ENCODE data around the gene GPHN. TPM values are rescaled to one million over a fixed set of nuclear protein-coding genes. Genes with fewer than 3 reads are reported as not detected.

Gene GPHN
- total RNA-seq, 1 donor = 8.3 TPM

DNA sequence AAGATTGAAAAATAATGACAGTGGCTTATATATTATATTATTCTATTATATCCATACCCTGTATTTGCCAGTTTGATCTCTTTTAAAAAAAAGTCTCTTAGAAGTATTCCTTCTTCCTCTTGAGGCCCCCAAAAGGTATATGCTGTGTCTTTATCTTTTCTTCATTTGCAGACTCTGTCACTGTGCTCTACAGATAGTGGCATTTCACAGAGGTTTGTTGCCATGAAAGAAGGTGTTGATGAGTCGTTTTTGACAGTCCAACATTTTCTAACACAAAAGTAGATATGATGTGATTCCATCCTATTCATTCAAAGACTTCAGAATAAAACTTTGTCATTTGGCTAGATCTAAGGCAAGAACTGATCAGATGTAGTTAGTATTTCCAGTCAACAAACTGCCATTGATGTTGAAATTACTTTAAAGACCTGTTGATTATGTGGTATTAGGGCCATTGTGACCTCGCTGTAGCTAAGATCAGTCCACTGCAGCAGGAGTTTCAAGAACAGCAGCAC lies 22.0 kb upstream of the GPHN start, which contains the start of gene CCDC196:
Gene CCDC196, plus strand, starts transcription at position 462 of the 512 bp plus-strand sequence. CDS start 132 bp downstream, outside the sequence.
- TF ChIP-seq, protein P1, sequence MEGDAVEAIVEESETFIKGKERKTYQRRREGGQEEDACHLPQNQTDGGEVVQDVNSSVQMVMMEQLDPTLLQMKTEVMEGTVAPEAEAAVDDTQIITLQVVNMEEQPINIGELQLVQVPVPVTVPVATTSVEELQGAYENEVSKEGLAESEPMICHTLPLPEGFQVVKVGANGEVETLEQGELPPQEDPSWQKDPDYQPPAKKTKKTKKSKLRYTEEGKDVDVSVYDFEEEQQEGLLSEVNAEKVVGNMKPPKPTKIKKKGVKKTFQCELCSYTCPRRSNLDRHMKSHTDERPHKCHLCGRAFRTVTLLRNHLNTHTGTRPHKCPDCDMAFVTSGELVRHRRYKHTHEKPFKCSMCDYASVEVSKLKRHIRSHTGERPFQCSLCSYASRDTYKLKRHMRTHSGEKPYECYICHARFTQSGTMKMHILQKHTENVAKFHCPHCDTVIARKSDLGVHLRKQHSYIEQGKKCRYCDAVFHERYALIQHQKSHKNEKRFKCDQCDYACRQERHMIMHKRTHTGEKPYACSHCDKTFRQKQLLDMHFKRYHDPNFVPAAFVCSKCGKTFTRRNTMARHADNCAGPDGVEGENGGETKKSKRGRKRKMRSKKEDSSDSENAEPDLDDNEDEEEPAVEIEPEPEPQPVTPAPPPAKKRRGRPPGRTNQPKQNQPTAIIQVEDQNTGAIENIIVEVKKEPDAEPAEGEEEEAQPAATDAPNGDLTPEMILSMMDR (IDR thresholded peaks at IDR 0.05; ENCODE audit: extremely low read depth, low read depth, low read length) = no peak
- Histone ChIP-seq H3K79me2 (ENCODE audit: insufficient read depth, low read length) (no peaks in the 10 kb centered on the region), H3K9me3 (ENCODE audit: low read depth, low read length) (no peaks in the 10 kb centered on the region), H3K4me3 (ENCODE audit: insufficient read depth, low read length) (no peak within 1 kb of the TSS), H3K27ac (ENCODE audit: low read depth, low read length) (no peak within 1 kb of the TSS), H2AFZ (ENCODE audit: low read length) (no peak within 1 kb of the TSS), H3K4me2 (ENCODE audit: insufficient read depth, low read length) (no peak within 1 kb of the TSS), H4K20me1 (ENCODE audit: insufficient read depth, low read length) (no peaks in the 10 kb centered on the region), H3K27me3 (ENCODE audit: insufficient read depth, low read length) (no peaks in the 10 kb centered on the region), H3K36me3 (ENCODE audit: insufficient read depth, low read length) (no peaks in the 10 kb centered on the region), H3K4me1 (ENCODE audit: insufficient read depth, low read length) (no peaks in the 10 kb centered on the region)
- DNase-seq (ENCODE audit: insufficient read length, low spot score, missing footprints) = no peak

DNA sequence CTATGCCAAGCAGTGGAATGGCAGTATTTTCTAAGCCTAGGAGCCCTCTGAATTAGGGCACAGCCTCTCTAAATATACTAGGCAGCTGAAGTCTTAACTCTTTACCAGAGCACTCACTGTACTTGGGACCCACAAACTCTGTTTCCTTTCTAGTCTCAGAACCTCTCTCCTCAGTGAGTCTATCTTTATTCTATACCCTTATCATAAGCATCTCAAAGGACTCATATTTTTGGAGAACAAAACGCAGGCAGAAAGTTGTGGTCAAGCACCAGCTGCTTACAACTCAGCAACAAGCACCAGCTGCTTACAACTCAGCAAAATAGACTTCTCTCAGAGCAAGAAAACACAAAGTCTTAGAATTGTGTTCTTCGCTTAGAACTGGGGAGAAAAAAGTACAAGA lies 20.8 kb upstream of the GPHN start:
- Histone ChIP-seq H3K79me2 (ENCODE audit: insufficient read depth, low read length) (no peaks in the 10 kb centered on the region), H2AFZ (ENCODE audit: low read length) (no peak overlapping the region), H3K4me3 (ENCODE audit: insufficient read depth, low read length) (no peak overlapping the region), H4K20me1 (ENCODE audit: insufficient read depth, low read length) (no peaks in the 10 kb centered on the region), H3K4me2 (ENCODE audit: insufficient read depth, low read length) (no peak overlapping the region), H3K9me3 (ENCODE audit: low read depth, low read length) (no peaks in the 10 kb centered on the region), H3K27ac (ENCODE audit: low read depth, low read length) (no peak overlapping the region), H3K4me1 (ENCODE audit: insufficient read depth, low read length) (no peaks in the 10 kb centered on the region), H3K36me3 (ENCODE audit: insufficient read depth, low read length) (no peaks in the 10 kb centered on the region), H3K27me3 (ENCODE audit: insufficient read depth, low read length) (no peaks in the 10 kb centered on the region)
- TF ChIP-seq, protein P1 (IDR thresholded peaks at IDR 0.05; ENCODE audit: extremely low read depth, low read depth, low read length) = no peak
- DNase-seq (ENCODE audit: insufficient read length, low spot score, missing footprints) = no peak

- no peak overlapping the region for H2AFZ ChIP-seq (ENCODE audit: low read length)
- DNase-seq (ENCODE audit: insufficient read length, low spot score, missing footprints) = no peak
- H3K4me2 ChIP-seq (ENCODE audit: insufficient read depth, low read length) = no peak overlapping the region
- H4K20me1 ChIP-seq (ENCODE audit: insufficient read depth, low read length) = no peaks in the 10 kb centered on the region
- H3K4me1 ChIP-seq (ENCODE audit: insufficient read depth, low read length) = no peaks in the 10 kb centered on the region
- TF ChIP-seq, protein P1 (IDR thresholded peaks at IDR 0.05; ENCODE audit: extremely low read depth, low read depth, low read length) = no peak
- H3K9me3 ChIP-seq (ENCODE audit: low read depth, low read length) = no peaks in the 10 kb centered on the region
- H3K36me3 ChIP-seq (ENCODE audit: insufficient read depth, low read length) = no peaks in the 10 kb centered on the region
- H3K4me3 ChIP-seq (ENCODE audit: insufficient read depth, low read length) = no peak overlapping the region
- H3K79me2 ChIP-seq (ENCODE audit: insufficient read depth, low read length) = no peaks in the 10 kb centered on the region
- no peaks in the 10 kb centered on the region for H3K27me3 ChIP-seq (ENCODE audit: insufficient read depth, low read length)
- no peak overlapping the region for H3K27ac ChIP-seq (ENCODE audit: low read depth, low read length)
Observed at GRCh38 chr14:66490143-66491111, 17.5 kb upstream of the GPHN start.

- Histone ChIP-seq H3K36me3 (ENCODE audit: insufficient read depth, low read length) (no peaks in the 10 kb centered on the region), H3K4me3 (ENCODE audit: insufficient read depth, low read length) (no peak overlapping the region), H3K27me3 (ENCODE audit: insufficient read depth, low read length) (no peaks in the 10 kb centered on the region), H3K9me3 (ENCODE audit: low read depth, low read length) (no peaks in the 10 kb centered on the region), H3K4me1 (ENCODE audit: insufficient read depth, low read length) (no peaks in the 10 kb centered on the region), H3K79me2 (ENCODE audit: insufficient read depth, low read length) (no peaks in the 10 kb centered on the region), H3K4me2 (ENCODE audit: insufficient read depth, low read length) (no peak overlapping the region), H4K20me1 (ENCODE audit: insufficient read depth, low read length) (no peaks in the 10 kb centered on the region), H2AFZ (ENCODE audit: low read length) (no peak overlapping the region), H3K27ac (ENCODE audit: low read depth, low read length) (no peak overlapping the region)
- TF ChIP-seq, protein P1 (IDR thresholded peaks at IDR 0.05; ENCODE audit: extremely low read depth, low read depth, low read length) = no peak
- no peak for DNase-seq (ENCODE audit: insufficient read length, low spot score, missing footprints)
Observed at GRCh38 chr14:66493750-66494149, 14.2 kb upstream of the GPHN start.
